NB4 (cell line): ENCODE results near the gene EPHA4.

Experiments used
- MYC ChIP-seq: IDR thresholded peaks from 2 replicates; pipeline ENCODE4 v1.6.1; 2011; ENCODE audit warnings: low read depth, low read length
- POLR2A ChIP-seq: IDR thresholded peaks from 2 replicates; pipeline ENCODE4 v1.6.1; 2011; ENCODE audit warnings: mild to moderate bottlenecking; ENCODE audit not compliant: insufficient read length; ENCODE audit errors: extremely low read depth
- TF ChIP-seq, protein P1 (sequence below): IDR thresholded peaks from one replicate; pipeline ENCODE4 v1.5.1; 2012; ENCODE audit warnings: low read depth, low read length
- TF ChIP-seq, protein P2 (sequence below): IDR thresholded peaks from 2 replicates; pipeline ENCODE4 v1.6.1; 2011; ENCODE audit warnings: low read depth, low read length

DNA sequence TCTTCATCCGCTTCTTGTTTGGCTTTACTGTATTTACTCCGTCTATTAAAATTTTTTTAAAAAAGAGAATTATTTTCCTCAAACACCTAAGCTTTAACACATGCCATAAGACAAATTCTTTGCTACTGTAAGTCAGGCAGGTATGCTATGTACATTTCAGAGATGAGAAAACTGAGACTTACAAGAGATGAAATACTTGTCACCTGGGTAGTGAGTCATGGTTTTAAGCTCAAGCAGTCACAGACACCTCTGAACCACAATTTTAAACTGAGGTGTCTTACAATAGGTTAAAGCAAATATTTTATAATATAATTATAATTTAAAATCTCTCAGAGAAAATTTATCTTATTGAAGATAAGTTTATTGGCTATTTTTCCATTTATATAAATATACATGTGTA, 126.0 kb downstream of the EPHA4 start:
- TF ChIP-seq, protein P1, sequence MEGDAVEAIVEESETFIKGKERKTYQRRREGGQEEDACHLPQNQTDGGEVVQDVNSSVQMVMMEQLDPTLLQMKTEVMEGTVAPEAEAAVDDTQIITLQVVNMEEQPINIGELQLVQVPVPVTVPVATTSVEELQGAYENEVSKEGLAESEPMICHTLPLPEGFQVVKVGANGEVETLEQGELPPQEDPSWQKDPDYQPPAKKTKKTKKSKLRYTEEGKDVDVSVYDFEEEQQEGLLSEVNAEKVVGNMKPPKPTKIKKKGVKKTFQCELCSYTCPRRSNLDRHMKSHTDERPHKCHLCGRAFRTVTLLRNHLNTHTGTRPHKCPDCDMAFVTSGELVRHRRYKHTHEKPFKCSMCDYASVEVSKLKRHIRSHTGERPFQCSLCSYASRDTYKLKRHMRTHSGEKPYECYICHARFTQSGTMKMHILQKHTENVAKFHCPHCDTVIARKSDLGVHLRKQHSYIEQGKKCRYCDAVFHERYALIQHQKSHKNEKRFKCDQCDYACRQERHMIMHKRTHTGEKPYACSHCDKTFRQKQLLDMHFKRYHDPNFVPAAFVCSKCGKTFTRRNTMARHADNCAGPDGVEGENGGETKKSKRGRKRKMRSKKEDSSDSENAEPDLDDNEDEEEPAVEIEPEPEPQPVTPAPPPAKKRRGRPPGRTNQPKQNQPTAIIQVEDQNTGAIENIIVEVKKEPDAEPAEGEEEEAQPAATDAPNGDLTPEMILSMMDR: no peak
- TF ChIP-seq POLR2A (no peak), MYC (no peak)
- TF ChIP-seq, protein P2, sequence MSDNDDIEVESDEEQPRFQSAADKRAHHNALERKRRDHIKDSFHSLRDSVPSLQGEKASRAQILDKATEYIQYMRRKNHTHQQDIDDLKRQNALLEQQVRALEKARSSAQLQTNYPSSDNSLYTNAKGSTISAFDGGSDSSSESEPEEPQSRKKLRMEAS: no peak
